ENCODE measurements around the gene SLC25A38.
"Not testable (repeated sequence)": the region's sequence is repeated elsewhere in the genome, so short reads cannot be mapped to it uniquely, and the experiment has no call there.

The SLC25A38 gene

DNA sequence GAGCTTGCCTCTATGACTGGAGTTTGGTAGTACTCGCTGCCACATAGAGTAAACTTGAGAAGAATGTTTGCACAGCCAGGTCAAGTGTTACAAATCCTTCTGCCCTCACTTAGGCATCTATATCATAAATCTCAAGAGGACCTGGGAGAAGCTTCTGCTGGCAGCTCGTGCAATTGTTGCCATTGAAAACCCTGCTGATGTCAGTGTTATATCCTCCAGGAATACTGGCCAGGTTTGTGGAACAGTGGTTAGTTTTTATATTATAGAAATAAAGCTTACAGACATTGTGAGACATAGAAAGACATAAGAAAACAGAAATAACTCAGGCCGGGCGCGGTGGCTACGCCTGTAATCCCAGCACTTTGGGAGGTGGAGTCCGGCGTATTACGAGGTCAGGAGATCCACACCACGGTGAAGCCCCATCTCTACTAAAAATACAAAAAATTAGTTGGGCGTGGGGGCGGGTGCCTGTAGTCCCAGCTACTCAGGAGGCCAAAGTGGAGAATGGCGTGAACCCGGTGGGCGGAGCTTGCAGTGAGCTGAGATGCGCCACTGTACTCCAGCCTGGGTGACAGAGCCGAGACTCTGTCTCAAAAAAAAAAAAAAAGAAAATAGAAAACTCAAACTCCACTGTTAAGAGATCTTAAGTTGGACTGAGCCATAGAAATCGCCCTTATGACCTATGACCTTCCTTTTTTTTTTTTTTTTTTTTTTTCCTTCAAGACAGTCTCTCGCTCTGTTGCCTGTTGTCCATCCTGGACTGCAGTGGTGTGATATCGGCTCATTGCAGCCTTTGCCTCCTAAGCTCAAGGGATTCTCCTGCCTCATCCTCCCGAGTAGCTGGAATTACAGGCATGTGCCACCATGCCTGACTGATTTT, 25.6 kb downstream of the SLC25A38 start:
- no peak for DNase-seq

DNA sequence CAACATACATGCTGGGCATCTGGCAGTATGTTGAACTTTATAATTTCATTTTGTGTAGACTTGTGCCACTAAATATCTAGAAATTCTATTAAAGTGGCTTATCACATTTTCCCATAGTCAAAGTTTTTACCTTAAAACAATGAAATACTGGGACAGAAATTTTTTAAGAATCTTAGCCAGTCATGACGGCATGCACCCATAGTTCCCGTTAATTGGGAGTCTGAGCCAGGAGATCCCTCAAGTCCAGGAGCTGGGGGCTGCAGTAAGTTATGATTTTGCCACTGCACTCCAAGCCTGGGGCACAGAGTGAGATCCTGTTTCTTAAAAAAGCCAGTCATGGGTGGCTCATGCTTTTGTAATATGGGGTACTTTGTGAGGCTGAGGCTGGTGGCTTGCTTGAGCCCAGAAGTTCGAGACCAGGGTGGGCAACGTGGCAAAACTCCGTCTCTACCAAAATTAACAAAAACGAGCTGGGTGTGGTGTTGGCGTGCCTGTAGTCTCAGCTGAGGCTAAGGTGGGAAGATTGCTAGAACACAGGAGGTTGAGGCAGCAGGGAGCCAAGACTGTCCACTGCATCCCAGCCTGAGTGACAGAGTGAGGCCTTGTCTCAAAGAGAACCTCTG, 26.5 kb downstream of the SLC25A38 start:
- DNase-seq: no peak

DNA sequence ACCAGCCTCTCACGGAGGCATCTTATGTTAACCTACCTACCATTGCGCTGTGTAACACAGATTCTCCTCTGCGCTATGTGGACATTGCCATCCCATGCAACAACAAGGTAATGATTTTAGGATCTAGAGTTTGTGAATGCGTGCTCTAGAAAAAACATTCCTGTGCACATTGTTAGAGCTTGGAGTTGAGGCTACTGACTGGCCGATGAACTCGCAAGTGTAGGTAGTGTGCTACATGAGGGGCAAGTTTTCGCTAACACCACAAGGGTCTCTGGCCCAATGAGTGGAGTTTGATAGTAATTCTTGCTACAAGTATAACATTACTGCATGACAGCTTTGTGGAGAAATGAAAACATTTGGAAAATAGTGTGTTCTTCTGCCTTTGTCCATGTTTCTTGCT, 27.7 kb downstream of the SLC25A38 start:
- DNase-seq: no peak

DNA sequence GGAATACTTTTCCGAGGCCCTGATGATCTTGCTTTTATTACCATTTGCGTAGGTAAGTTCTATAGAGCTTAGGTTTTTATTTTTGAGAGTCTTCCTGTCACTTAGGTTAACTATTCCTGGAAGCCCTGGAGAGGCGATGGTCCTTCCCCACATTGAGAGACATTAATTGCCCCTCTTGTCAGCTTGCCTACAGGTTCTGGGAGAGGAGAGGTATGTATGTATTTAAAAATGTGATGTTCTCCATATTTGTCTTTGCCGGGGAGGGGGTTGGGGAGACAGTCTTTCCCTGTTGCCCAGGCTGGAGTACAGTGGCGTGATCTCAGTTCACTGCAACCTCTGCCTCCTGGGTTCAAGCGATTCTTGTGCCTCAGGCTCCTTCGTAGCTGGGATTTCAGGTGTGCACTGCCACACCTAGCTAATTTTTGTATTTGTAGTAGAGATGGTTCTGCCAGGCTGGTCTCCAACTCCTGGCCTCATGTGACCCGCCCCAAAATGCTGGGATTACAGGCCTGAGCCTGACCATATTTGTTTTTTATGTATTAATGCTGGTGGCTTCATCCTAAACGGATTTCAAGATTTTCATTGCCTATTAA, 29.6 kb downstream of the SLC25A38 start:
- no peak for DNase-seq

DNA sequence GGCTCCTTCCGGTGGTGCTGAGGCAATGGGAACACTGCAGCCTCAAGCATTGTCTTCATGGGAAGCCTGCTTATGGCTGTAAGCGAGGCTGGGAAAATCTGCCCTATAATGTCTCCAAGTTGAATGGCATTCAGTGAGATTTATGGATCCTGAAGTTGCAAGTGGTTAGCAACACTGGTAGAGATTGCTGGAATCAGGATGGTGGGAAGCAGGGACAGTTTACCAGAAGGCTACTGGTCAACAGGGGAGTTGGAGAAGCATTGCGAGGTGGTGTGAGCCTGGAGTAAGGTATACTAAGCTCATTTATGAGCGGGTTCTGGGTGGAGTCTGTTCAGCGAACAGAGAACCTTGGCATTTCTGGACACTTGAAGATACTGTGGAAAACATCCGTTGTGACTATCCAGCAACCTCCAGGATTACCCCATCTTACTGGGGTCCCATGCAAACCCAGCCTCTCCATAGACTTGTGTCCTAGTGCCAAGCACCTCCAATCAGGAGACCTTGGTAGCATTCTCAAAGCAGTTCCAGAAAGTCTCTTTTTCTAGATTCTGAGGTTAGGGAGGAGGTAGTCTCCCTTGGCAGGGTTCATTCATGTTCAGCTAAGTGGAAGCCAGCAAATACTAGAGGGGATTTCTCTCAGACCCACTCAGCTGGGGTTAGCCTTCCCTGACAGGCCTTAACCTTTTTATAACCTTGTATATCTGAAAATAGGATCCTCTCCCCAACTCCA, 30.7 kb downstream of the SLC25A38 start:
- DNase-seq: no peak

DNA sequence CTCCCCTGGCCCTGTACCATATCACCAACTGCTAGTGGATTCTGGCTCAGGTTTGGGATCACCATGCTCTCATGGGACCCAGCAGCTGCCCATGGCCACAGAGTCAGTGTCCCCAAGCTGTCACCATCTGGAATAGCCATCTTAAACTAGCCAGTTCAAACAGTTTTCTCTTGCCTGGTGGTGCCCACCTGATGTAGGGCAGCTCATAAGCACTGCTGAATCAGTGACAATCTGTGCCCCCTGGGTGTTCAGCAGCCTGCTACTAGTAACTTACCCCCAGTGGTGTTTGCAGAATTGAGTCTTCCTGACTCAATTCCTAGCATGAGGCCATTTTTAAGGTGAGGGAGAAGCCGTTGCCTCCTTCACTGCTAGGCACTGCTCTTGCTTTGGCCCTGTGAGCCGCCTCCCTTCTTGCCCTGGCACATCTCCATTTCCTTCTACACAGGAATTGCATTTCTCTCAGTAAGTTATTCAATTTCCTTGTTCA, 31.3 kb downstream of the SLC25A38 start:
- no peak for DNase-seq

DNA sequence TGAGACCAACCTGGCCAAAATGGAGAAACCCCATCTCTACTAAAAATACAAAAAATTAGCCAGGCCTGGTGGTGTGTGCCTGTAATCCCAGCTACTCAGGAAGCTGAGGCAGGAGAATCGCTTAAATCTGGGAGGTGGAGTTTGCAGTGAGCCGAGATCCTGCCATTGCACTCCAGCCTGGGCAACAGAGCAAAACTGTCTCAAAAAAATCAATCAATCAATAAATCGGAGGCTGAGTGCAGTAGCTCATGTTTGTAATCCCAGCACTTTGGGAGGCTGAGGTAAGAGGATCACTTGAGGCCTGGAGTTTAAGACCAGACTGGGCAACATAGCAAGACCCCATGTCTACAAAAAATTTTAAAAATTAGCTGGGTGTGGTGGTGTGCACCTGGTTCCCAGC, 32.1 kb downstream of the SLC25A38 start:
- not testable (repeated sequence) for DNase-seq

DNA sequence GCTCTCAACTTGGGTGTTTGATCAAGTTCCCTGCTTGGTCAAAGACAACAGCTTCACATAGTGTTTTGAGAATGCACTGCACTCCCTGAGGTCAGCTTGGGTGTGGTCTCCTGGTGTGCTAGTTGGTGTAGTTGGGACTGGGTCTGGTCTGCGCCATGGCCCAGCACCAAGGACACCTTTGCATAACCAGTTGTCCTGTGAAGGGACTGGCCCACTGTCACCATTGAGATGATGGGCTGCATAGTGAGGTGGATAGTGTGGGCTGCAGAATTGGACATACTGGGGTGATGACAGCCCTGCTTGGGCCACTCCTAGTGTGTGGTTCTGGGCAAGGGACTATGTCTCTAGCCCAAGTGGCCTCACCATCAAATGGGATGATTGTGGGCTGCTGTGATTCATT, 32.8 kb downstream of the SLC25A38 start:
- DNase-seq: no peak

DNA sequence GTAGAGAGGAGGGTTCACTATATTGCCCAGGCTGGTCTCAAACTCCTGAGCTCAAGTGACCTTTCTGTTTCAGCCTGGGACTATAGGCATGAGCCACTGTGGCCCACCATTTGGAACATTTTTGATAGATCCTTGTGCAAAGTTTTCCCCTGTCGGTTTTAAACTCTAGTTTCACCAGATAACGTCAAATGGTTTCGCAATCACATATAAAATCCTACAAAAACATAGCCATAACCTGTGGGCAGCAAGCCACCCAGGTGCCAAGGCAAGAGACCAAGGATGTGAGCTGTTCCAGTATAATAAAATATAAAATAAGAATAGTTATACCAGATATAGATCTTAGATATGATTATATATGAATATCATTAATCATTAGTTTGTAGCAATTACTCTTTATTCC, 33.8 kb downstream of the SLC25A38 start:
- DNase-seq: not testable (repeated sequence)

DNA sequence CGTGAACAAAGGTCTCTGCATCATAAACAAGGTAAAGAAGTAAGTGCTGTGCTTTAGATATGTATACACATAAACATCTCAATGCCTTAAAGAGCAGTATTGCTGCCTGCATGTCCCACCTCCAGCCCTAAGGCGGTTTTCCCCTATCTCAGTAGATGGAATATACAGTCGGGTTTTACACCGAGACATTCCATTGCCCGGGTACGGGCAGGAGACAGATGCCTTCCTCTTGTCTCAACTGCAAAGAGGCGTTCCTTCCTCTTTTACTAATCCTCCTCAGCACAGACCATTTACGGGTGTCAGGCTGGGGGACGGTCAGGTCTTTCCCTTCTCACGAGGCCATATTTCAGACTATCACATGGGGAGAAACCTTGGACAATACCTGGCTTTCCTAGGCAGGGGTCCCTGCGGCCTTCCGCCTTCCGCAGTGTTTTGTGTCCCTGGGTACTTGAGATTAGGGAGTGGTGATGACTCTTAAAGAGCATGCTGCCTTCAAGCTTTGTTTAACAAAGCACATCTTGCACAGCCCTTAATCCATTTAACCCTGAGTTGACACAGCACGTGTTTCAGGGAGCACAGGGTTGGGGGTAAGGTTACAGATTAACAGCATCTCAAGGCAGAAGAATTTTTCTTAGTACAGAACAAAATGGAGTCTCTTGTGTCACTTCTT, 35.5 kb downstream of the SLC25A38 start:
- not testable (repeated sequence) for DNase-seq

DNA sequence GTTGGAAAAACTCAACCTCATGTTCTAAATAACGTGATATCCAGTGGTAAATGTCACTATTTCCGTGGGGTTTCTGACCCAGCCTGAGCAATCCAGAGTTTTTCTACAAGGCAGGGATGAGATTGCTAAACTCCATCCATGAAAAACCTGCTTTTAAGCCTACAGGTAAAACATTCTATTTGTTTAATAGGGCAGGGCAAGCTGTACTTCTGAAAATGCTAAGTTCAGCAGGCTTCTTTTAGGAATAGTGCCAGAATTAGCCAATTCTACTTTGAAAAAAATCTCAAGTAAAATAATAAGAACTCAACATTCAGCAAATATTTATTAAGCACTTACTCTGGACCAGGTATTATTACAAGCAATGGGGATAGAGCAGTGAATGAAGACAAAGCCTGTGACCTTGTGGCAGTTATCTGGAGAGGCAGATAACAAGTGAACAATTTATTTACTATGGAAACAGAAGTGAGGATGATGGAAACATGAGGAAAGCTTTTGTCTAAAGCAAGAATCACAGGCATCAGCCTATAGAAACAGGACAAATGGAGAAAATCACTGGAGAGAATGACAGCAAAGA, 36.7 kb downstream of the SLC25A38 start:
- DNase-seq: no peak

DNA sequence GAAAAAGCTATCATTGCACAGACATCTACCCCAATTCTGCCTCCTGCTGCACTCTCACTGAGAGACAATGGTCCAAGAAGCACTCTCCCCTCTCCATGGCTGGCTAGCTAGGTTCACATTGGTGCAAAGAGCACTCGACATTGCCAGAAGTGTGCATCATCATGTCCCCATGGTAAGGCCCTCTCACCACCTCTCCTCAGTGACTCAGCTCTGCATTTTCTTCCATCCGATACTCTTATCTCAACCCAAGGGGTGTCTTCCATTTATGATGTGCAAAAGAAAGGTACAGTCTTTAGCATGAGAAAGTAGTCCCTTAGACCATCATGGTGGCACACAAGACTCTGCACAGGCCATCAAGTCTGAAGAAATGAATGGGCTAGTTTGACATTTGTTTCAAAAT, 37.4 kb downstream of the SLC25A38 start:
- DNase-seq: no peak

DNA sequence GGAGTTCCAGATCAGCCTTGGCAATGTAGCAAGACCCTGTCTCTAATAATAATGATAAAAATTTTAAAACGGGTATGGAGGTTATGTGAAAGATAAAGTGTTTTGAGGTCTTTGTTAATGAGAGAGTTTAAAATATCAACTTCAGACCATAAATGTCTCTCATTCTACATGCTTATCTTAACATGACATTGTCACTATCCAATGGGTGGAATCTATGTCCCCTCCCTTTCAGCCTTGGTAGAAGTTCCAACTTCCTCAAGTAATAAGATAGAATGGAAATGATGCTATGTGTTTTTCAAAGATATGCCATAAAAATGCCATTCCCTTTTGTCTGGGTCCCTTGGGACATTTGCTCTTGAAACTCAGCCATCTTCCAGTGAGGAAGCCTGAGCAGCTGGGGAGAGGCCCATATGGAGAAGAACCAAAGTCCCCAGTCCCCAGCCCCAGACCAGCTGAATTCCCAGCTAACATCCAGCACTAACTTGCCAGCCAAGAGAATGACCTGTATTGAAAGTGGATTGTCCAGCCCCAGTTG, 40.3 kb downstream of the SLC25A38 start:
- no peak for DNase-seq

DNA sequence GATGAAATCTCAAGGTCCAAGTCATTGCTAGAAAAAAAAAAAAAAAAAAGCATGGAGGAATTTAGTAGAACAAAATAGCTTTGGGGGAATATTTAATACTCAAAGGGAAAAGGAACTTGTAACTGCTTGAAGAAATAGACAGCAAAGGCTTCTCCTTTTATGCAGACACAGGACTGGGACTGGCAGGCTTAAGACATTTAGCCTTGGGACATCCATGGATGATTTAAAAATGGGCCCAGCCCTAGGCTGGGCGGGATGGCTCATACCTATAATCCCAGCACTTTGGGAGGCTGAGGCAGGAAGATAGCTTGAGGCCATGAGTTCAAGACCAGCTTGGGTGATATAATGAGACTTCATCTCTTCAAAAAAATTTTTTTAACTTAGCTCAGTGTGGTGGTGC, 43.1 kb downstream of the SLC25A38 start:
- no peak for DNase-seq

DNA sequence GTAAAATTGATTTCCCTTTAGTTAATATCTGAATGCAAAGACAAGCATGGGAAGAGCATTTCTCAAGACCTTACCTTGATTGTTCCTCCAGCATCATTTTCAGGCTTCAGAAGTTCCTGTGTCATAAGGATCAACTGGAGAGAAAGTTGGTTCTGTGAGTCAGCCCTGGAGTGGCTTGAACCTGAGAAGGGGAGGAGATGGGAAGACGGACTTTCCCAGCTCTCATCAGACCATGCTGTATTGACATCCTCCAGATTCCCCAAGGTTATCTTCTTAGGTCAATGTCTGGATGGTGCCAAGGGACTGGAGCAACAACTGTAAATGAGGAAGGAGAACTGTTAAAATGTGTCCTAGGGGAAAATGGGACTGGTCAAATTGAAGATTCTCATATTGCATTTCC, 44.3 kb downstream of the SLC25A38 start:
- DNase-seq: no peak

DNA sequence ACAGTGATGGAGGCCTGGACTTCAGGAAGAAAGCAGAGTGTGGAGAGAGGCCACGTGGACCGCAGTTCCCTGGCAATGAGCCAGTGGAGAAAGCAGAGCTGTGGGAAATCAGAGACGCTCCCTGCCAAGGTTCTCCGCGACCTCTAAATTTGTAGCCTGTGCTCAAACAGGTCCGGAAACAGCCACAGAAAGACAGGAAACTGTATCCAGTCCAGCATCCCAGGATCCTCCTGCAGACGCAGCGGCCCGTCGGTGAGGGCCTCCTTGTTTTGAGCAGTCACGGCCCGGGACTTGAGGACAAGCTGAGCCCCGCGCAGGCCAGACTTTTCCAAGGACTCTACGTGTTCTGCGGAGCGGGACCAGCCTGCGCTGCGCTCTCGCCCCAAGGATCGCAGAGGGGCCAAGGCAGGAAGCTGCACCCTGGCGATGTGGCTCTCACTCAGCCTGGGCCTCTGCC, 45.6 kb downstream of the SLC25A38 start:
- peak; percentile 31 for DNase-seq

DNA sequence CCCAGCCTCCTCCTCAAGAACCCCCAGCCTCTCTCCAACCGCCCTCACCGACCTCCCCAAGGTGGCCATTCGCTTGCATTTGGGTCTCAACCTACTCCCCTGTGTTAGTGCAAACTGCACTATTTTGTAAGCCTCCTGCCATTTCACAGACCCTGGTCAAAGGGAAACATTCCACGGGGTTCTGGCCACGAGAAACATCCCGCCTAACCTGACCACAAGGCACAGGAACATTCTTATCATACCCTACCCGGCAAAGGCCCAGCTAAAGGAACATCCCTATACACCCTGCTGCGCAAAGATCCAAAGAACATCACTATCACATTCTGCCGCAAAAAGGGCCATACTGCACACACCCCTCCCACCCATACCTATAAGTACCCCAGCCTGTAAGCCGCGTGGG, 46.3 kb downstream of the SLC25A38 start:
- DNase-seq: no peak

DNA sequence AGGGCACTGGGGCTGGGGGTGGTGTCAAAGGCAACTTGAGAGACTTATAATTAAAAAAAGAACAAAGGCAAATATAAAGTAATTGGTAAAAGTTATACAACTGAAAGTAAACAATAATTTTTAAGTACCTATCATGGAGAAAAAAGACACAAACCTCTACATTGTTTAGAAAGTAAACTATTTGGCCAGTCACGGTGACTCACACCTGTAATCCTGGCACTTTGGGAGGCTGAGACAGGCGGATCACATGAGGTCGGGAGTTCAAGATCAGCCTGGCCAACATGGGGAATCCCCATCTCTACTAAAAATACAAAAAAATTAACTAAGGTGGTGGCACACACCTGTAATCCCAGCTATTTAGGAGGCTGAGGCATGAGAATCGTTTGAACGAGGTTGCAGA, 49.2 kb downstream of the SLC25A38 start:
- no peak for DNase-seq

DNA sequence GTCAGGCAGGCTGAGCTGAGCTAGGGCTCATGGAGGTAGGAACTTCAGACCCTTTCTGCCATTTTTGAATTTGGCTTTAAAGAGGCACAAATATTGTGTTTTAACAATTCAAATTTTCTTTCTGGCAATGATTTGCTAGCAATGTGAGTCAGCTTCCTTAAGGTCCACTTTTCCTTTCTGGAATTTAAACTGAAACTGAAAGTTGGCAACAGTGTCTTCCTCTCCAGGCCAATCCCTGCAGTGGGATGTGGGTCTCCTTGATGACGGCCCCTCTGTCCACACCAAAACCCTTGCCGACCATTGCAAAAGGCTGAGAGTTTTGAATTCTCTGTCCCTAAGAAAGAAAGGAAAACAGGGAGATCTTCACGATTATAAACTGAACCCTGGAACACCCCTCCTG, 50.5 kb downstream of the SLC25A38 start:
- no peak for DNase-seq

DNA sequence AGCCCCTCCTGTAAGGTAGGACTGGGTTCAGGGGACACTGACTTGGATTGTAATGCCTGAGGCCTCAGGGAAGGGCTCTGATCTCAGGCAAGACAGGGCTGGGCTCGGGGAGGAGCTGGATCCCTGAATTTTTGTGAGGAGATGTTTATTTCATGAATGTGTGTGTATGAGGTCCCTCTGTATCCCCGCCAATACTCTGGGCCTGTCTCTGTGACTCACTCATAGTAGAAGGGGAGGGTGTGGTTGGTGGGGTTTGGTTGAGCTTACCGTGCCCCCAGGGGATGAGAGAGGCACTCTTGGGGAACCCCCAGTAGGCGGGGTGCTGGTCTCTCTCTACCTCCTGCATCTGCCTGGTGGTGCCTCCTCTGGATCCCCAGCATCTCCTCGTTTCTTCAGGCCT, 51.4 kb downstream of the SLC25A38 start:
- DNase-seq: no peak

DNA sequence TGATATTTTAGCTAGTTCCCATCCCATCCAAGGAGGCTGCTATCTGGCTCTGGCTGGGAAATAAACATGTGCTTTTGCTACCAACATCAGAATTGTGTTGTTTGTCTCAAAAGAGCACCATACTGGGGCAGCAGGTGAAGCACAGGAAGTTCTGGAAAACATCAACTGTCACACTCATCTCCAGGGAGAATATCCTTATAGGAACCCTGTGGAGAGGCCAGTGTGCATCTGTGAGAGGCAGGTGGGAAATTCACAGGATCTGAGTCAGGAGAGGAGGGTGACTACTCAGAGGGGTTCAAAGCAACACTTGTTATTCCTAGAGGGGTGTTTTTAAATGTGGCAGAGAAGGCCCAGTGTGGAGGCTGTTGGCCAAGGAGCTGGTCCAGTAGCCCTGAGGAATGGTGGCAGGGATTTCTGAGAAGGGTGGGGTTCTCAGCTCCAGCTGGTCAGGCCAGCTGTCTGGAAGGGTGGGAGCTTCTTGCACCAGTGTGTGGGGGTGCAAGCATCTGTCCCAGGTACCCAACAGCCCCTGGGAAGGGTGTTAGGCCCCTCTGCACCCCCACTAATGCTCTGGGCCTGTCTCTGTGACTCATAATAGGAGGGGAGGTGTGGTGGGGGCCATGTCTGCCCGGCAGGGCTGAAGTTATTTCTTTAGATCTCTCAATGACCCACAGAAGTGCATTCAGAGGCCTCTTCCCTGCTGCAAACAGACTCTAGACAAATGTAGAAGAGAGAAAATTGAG, 52.0 kb downstream of the SLC25A38 start:
- DNase-seq: no peak

Measured in DMS153 (cell line).